ENCODE measurements around the gene BMAL1.

The BMAL1 gene

DNA sequence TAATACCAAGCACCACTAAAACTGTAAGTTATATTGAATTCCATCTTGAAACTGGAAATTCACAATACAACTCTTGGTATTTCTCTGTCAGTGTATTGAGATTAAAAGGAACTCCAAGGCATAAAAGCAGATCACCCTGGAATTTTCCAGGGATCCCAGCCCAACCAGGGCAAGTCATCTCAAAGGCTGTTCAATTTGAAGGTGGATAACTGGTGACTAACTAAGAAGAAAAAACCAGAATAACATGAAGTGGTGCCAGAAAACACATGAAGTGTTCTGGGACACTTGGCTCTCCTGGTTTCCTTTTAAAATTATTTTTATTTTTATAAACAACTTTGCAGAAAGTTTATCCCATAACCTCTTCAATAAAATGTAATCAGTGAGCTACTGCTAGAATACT, 7.8 kb upstream of the BMAL1 start:
- no peaks in the 10 kb centered on the region for H3K9me3 ChIP-seq

DNA sequence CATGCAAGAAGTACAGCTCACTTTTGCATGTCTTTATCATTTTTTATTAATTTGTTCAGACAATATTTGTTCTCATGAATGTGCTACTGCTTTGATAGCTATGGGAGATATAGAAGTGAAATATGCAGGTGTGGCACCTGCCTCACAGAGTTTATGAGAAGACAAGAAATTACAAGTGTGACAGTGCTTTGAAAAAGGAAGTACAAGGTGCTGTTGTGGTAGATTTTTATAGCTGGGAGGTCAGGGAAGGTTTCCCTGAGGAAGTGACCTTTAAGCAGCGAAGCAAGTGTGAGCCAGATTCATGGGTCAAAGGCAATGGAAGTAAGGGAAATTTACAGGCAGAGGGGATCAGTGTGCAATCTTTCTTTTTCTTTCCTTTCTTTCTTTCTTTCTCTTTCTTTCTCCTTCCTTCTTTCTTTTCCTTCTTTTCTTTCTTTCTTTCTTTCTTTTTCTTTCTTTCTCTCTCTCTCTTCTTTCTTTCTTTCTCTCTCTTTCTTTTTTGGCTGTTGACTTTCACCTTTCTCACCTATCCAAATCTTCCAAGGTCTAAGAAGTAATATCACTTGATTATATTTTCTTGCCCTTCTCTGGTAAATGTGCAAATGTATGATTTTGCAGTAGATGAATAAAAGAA, 6.4 kb upstream of the BMAL1 start:
- no peak overlapping the region for H3K4me3 ChIP-seq (ENCODE audit: low read depth, low read length)
- H3K27me3 ChIP-seq = 0 out of 2 replicates have a peak, but pooled peaks cover 6% of the 10 kb centered on the region

More for the DNA sequence above, 7.8 kb upstream of the BMAL1 start:
- Histone ChIP-seq H3K27me3 (no peaks in the 10 kb centered on the region), H3K4me3 (ENCODE audit: low read depth, low read length) (no peak overlapping the region), H3K36me3 (no peaks in the 10 kb centered on the region), H3K4me1 (no peaks in the 10 kb centered on the region)
- TF ChIP-seq, protein P1, sequence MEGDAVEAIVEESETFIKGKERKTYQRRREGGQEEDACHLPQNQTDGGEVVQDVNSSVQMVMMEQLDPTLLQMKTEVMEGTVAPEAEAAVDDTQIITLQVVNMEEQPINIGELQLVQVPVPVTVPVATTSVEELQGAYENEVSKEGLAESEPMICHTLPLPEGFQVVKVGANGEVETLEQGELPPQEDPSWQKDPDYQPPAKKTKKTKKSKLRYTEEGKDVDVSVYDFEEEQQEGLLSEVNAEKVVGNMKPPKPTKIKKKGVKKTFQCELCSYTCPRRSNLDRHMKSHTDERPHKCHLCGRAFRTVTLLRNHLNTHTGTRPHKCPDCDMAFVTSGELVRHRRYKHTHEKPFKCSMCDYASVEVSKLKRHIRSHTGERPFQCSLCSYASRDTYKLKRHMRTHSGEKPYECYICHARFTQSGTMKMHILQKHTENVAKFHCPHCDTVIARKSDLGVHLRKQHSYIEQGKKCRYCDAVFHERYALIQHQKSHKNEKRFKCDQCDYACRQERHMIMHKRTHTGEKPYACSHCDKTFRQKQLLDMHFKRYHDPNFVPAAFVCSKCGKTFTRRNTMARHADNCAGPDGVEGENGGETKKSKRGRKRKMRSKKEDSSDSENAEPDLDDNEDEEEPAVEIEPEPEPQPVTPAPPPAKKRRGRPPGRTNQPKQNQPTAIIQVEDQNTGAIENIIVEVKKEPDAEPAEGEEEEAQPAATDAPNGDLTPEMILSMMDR (IDR thresholded peaks at IDR 0.05; ENCODE audit: low read depth, low read length) = no peak
- no peak for DNase-seq

DNA sequence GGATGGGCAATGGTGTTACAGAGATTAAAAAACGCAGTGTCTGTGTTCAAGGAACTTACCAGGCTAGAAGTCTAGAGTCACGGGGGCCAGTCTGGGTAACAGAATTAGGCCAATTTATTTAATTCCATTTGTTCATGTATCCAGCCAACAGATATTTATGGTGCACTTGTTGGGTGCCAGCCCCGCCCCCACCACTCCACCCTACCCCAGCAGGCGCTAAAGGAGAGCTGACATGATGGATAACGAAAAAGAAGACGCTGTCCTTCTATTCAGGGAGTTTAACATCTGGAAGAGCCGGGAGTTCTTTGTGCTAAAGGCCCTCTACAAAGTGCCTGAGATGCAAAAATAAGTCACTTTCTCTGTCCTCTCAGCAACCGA, 1.1 kb upstream of the BMAL1 start:
- H3K27me3 ChIP-seq = peaks cover 21% of the 10 kb centered on the region; the same call in 1 of the 2 replicates

More for the DNA sequence above, 6.4 kb upstream of the BMAL1 start:
- DNase-seq = no peak
- H3K36me3 ChIP-seq = no peaks in the 10 kb centered on the region
- H3K9me3 ChIP-seq = no peaks in the 10 kb centered on the region
- no peaks in the 10 kb centered on the region for H3K4me1 ChIP-seq
- TF ChIP-seq, protein P1 (IDR thresholded peaks at IDR 0.05; ENCODE audit: low read depth, low read length) = no peak

DNA sequence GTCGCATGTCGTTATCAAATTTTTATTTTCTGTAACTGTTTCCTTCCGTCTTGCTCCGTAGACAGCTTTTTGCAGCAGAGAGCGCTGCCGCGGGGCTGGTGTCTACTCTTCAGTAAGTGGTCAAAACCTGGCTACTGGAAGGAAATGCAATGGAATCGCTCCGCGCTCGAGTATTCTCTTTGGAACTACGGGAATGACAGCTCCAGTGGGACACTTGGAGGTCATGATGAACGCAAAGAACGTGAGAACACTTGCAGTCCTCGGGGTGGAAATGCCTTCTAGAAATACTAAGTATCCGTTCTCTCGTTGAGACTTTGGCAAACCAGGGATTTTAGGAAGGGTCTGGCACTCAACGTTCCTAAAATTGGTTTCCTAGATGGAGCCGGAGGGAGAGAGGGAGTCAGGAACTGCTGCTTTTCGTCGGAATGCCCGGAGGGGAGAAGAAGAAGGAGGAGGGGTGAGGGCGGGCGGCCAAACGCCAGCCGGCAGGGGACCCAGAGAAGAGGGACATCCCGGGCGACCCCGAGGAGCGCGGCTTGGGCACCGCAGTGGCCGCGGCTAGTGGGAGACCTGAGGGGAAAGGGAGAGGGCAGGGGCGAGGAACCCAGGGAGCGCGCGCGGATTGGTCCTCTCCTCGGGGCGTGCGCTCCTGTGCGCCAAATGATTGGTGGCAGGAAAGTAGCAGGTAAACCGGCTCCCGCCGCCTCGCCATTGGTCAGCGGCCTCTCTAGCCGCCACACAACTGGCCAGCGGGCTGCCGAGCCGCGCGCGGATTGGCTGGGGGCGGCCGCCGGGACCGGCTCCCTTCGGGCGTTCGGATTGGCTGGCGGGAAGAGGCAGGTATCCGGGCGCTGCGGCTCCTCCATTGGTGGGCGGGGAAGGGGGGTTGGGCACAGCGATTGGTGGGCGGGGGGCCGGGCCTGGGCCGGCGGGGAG, 490 bp upstream of the BMAL1 start:
- DNase-seq = peak; percentile 93
- Histone ChIP-seq H3K36me3 (no peaks in the 10 kb centered on the region), H3K4me3 (ENCODE audit: low read depth, low read length) (peak overlapping the region; percentile 71), H3K27me3 (peaks cover 21% of the 10 kb centered on the region; the same call in 1 of the 2 replicates), H3K9me3 (no peaks in the 10 kb centered on the region), H3K4me1 (no peaks in the 10 kb centered on the region)
- TF ChIP-seq, protein P1 (IDR thresholded peaks at IDR 0.05; ENCODE audit: low read depth, low read length) = no peak

More for the DNA sequence above, 1.1 kb upstream of the BMAL1 start:
- H3K36me3 ChIP-seq = no peaks in the 10 kb centered on the region
- H3K4me1 ChIP-seq = no peaks in the 10 kb centered on the region
- TF ChIP-seq, protein P1 (IDR thresholded peaks at IDR 0.05; ENCODE audit: low read depth, low read length) = no peak
- H3K4me3 ChIP-seq (ENCODE audit: low read depth, low read length) = peak overlapping the region; percentile 71
- DNase-seq = no peak
- H3K9me3 ChIP-seq = no peaks in the 10 kb centered on the region

DNA sequence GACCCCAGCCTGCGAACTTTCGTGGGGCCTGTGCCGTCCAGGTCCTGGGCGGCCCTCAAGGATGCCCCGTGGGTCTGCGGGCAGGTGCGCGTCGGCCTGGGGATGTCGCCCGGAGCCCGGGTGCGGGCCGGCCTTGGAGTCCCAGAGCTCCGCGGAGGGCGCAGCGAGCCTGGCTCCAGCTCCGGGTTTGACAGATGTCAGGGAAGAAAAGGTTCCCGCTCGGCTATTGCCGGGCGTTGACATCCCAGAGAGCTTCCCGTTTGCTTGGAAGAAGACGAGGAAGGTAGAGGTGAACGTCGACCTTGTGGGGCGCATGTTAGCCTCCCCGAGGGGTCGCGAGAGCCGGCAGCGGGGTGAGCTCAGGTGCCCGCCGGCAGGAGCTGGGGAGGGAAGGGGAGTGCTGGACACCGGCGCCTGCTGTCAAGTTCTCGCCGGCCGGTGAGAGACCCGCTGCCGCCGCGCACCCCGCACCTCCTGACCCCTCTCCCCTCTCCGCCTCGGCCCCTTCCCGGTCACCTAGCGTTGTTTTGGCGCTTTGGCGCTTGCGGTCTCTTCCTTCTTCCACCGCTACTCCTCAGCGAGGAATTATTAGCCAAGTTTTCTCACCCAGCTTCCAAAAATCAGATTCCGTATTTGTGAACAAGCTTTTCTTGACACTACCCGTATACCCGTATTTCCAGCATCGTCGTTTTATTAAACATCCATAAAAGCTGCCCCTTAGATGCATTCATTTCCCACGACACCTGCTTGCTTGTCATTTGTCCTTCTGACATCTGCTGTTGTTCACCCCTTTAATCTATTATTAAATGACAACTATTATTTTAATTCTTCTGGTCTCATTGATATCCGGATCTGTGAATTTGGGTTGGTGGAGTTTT, 1.3 kb downstream of the BMAL1 start:
- Histone ChIP-seq H3K9me3 (no peaks in the 10 kb centered on the region), H3K4me1 (no peaks in the 10 kb centered on the region), H3K4me3 (ENCODE audit: low read depth, low read length) (no peak overlapping the region), H3K36me3 (no peaks in the 10 kb centered on the region), H3K27me3 (peaks cover 21% of the 10 kb centered on the region; the same call in 1 of the 2 replicates)
- TF ChIP-seq, protein P1 (IDR thresholded peaks at IDR 0.05; ENCODE audit: low read depth, low read length) = no peak
- DNase-seq = no peak

All from BE2C (cell line).